H1 (cell line): ENCODE results near the gene ATAT1. TPM values are rescaled to one million over a fixed set of nuclear protein-coding genes. Genes with fewer than 3 reads are reported as not detected.

ENCODE experiments used
- CTCF ChIA-PET: fragments of 300-600 bp; sonication (Branson Sonifier 250); formaldehyde crosslinking; loops from one replicate; lab custom pipeline; 2021; ENCODE audit not compliant: partially characterized antibody; lab: Charles Lee
- POLR2A ChIA-PET: fragments of 300-600 bp; sonication (Branson Sonifier 250); formaldehyde crosslinking; loops from one replicate; lab custom pipeline; 2021; ENCODE audit warnings: inconsistent platforms; ENCODE audit not compliant: partially characterized antibody; lab: Charles Lee
- DNase-seq, 2 experiments: peaks; one replicate each; pipeline versions ENCODE4 v3.0.0 to v3.0.0-alpha.2; 2010 to 2022; ENCODE audit warnings: low spot score in 2 of 2, low read depth in 1 of 2, mixed read lengths in 1 of 2
- FAIRE-seq: peaks from 2 replicates; lab custom pipeline; 2011; peaks lifted over from hg19 to GRCh38; lab: Jason Lieb, UNC
- H2AFZ ChIP-seq: 2 replicates; pipeline ENCODE4 v1.8.1; 2012; ENCODE audit warnings: low read length, inconsistent platforms
- H2AK5ac ChIP-seq: 2 replicates; pipeline ENCODE4 v1.6.1; 2013; ENCODE audit warnings: low read depth, low read length
- H2BK120ac ChIP-seq: replicated peaks from 2 replicates; pipeline ENCODE3; 2013; ENCODE audit warnings: low read depth, low read length, inconsistent platforms
- H2BK12ac ChIP-seq: 2 replicates; pipeline ENCODE4 v1.6.1; 2013; ENCODE audit warnings: low read depth, low read length
- H2BK15ac ChIP-seq: 2 replicates; pipeline ENCODE4 v1.6.1; 2013; ENCODE audit warnings: low read length
- H2BK20ac ChIP-seq: 2 replicates; pipeline ENCODE4 v1.6.1; 2013; ENCODE audit warnings: low read length
- H2BK5ac ChIP-seq: 2 replicates; pipeline ENCODE4 v1.6.1; 2013; ENCODE audit warnings: low read depth, low read length
- H3K14ac ChIP-seq: 2 replicates; pipeline ENCODE4 v1.6.1; 2013; ENCODE audit warnings: inconsistent platforms; ENCODE audit not compliant: insufficient read length
- H3K18ac ChIP-seq: 2 replicates; pipeline ENCODE4 v1.6.1; 2013; ENCODE audit warnings: low read length; ENCODE audit errors: extremely low read depth
- H3K23ac ChIP-seq: 2 replicates; pipeline ENCODE4 v1.6.1; 2013; ENCODE audit warnings: inconsistent platforms; ENCODE audit not compliant: insufficient read length
- H3K23me2 ChIP-seq: 2 replicates; pipeline ENCODE4 v1.6.1; 2013; ENCODE audit warnings: low read depth, low read length
- H3K27ac ChIP-seq: 2 replicates; pipeline ENCODE4 v1.6.1; 2011; ENCODE audit warnings: low read depth, low read length, inconsistent platforms
- H3K27me3 ChIP-seq, 4 experiments: replicated peaks in 1 of 4; 1 replicate in 1 of 4; 2 replicates in 3 of 4; pipeline versions ENCODE4 v1.6.1 to v1.8.1; 2011 to 2013; ENCODE audit warnings: low read length in 3 of 4, mild to moderate bottlenecking in 3 of 4, inconsistent platforms in 2 of 4, mixed read lengths in 2 of 4, moderate library complexity in 1 of 4; ENCODE audit not compliant: control insufficient read depth in 3 of 4, insufficient read depth in 3 of 4; ENCODE audit errors: extremely low read depth in 1 of 4
- H3K36me3 ChIP-seq, 4 experiments: 2 replicates each; pipeline versions ENCODE4 v1.6.1 to v1.8.1; 2011 to 2013; ENCODE audit warnings: mild to moderate bottlenecking in 4 of 4, low read length in 3 of 4, moderate library complexity in 2 of 4, control low read depth in 1 of 4, inconsistent platforms in 1 of 4; ENCODE audit not compliant: insufficient read depth in 4 of 4, control insufficient read depth in 2 of 4
- H3K4ac ChIP-seq: replicated peaks from 2 replicates; pipeline ENCODE3; 2013; ENCODE audit warnings: low read length, low read depth, mixed read lengths, inconsistent platforms; ENCODE audit not compliant: insufficient read length
- H3K4me1 ChIP-seq, 4 experiments: replicated peaks in 1 of 4; 1 replicate in 1 of 4; 2 replicates in 3 of 4; pipeline versions ENCODE4 v1.6.1 to v1.8.1; 2011 to 2013; ENCODE audit warnings: low read length in 3 of 4, inconsistent platforms in 2 of 4, mixed read lengths in 1 of 4; ENCODE audit not compliant: insufficient read depth in 4 of 4, control insufficient read depth in 3 of 4
- H3K4me2 ChIP-seq, 2 experiments: 2 replicates each; pipeline versions ENCODE4 v1.6.1 to v1.8.1; 2011 to 2013; ENCODE audit warnings: low read depth in 2 of 2, low read length in 2 of 2, control low read depth in 1 of 2, inconsistent platforms in 1 of 2, mild to moderate bottlenecking in 1 of 2; ENCODE audit not compliant: insufficient read depth in 1 of 2
- H3K4me3 ChIP-seq, 4 experiments: fragments of 200-600, 300-600 bp in 1 of 4; sonication (generic), shearing (Covaris generic), sonication (Bioruptor Twin) in 1 of 4; 2 replicates each; pipeline versions ENCODE4 v1.5.1 to v1.8.1; 2011 to 2016; ENCODE audit warnings: low read length in 4 of 4, low read depth in 3 of 4, control low read depth in 2 of 4, inconsistent platforms in 2 of 4, mild to moderate bottlenecking in 2 of 4, mixed read lengths in 1 of 4, moderate library complexity in 1 of 4; ENCODE audit not compliant: insufficient read depth in 2 of 4; ENCODE audit errors: extremely low read depth in 1 of 4
- H3K56ac ChIP-seq: replicated peaks from 2 replicates; pipeline ENCODE3; 2013; ENCODE audit warnings: low read depth, mild to moderate bottlenecking, mixed read lengths, low read length, inconsistent platforms; ENCODE audit not compliant: insufficient read length
- H3K79me1 ChIP-seq: 2 replicates; pipeline ENCODE4 v1.6.1; 2013; ENCODE audit warnings: low read depth, low read length, control low read depth
- H3K79me2 ChIP-seq, 2 experiments: 2 replicates each; pipeline versions ENCODE4 v1.6.1 to v1.8.1; 2012 to 2013; ENCODE audit warnings: low read length in 2 of 2, mild to moderate bottlenecking in 2 of 2, inconsistent platforms in 1 of 2; ENCODE audit not compliant: insufficient read depth in 2 of 2, control insufficient read depth in 1 of 2
- H3K9ac ChIP-seq, 4 experiments: replicated peaks in 1 of 4; 1 replicate in 1 of 4; 2 replicates in 3 of 4; pipeline versions ENCODE4 v1.6.1 to v1.8.1; 2011 to 2013; ENCODE audit warnings: low read depth in 3 of 4, low read length in 3 of 4, control low read depth in 2 of 4, mild to moderate bottlenecking in 2 of 4, moderate library complexity in 2 of 4, inconsistent platforms in 1 of 4; ENCODE audit errors: extremely low read depth in 1 of 4
- H3K9me3 ChIP-seq, 2 experiments: 2 replicates each; pipeline versions ENCODE4 v1.6.1 to v1.8.1; 2012 to 2013; ENCODE audit warnings: mild to moderate bottlenecking in 2 of 2, moderate library complexity in 2 of 2, control low read depth in 1 of 2, inconsistent platforms in 1 of 2, low read depth in 1 of 2, low read length in 1 of 2, mixed read lengths in 1 of 2; ENCODE audit not compliant: insufficient read depth in 2 of 2
- H4K20me1 ChIP-seq, 2 experiments: replicated peaks in 1 of 2; 2 replicates each; pipeline versions ENCODE3 to v1.8.1; 2011 to 2013; ENCODE audit warnings: inconsistent platforms in 2 of 2, low read length in 2 of 2, mild to moderate bottlenecking in 1 of 2; ENCODE audit not compliant: insufficient read depth in 2 of 2, control insufficient read depth in 1 of 2
- H4K5ac ChIP-seq: 2 replicates; pipeline ENCODE4 v1.6.1; 2013; ENCODE audit warnings: low read length, low read depth, mixed read lengths, inconsistent platforms; ENCODE audit not compliant: insufficient read length
- H4K8ac ChIP-seq: 2 replicates; pipeline ENCODE4 v1.8.0; 2013; ENCODE audit warnings: mild to moderate bottlenecking, moderate library complexity, low read length, inconsistent platforms; ENCODE audit not compliant: insufficient read depth; ENCODE audit errors: extremely low read depth
- H4K91ac ChIP-seq: replicated peaks from 2 replicates; pipeline ENCODE3; 2013; ENCODE audit warnings: low read length, mixed read lengths, inconsistent platforms; ENCODE audit not compliant: insufficient read length
- BACH1 ChIP-seq: IDR thresholded peaks from 2 replicates; pipeline ENCODE4 v1.6.1; 2012; ENCODE audit warnings: low read length, improper control_type of control experiment
- CBX5 ChIP-seq: fragments of 300-800, 300-1000 bp; sonication (generic); IDR thresholded peaks from 2 replicates; pipeline ENCODE4 v1.7.1; 2016; ENCODE audit warnings: antibody characterized with exemption, low read length, low read depth
- E2F6 ChIP-seq: IDR thresholded peaks from 2 replicates; pipeline ENCODE4 v1.6.1; 2012; ENCODE audit warnings: inconsistent platforms
- EP300 ChIP-seq, 2 experiments: IDR thresholded peaks; 1 replicate in 1 of 2; 2 replicates in 1 of 2; pipeline ENCODE4 v1.6.1; 2011 to 2012; ENCODE audit warnings: low read depth in 2 of 2, low read length in 2 of 2, mild to moderate bottlenecking in 2 of 2, borderline replicate concordance in 1 of 2, inconsistent platforms in 1 of 2, moderate library complexity in 1 of 2
- FOSL1 ChIP-seq: IDR thresholded peaks from 2 replicates; pipeline ENCODE4 v1.6.1; 2011; ENCODE audit warnings: mild to moderate bottlenecking, low read depth, low read length, moderate library complexity; ENCODE audit not compliant: insufficient read depth
- GTF2F1 ChIP-seq: IDR thresholded peaks from 2 replicates; pipeline ENCODE4 v1.6.1; 2012; ENCODE audit warnings: low read depth, low read length, improper control_type of control experiment, borderline replicate concordance
- JUND ChIP-seq: IDR thresholded peaks from 2 replicates; pipeline ENCODE4 v1.6.1; 2011; ENCODE audit warnings: mild to moderate bottlenecking, improper control_type of control experiment, low read length
- KDM5A ChIP-seq: fragments of 200-600 bp; IDR thresholded peaks from 2 replicates; pipeline ENCODE4 v1.7.1; 2012; ENCODE audit warnings: mild to moderate bottlenecking, low read length, inconsistent platforms, mixed read lengths
- MAFK ChIP-seq: IDR thresholded peaks from 2 replicates; pipeline ENCODE4 v1.6.1; 2012; ENCODE audit warnings: low read depth, mild to moderate bottlenecking, improper control_type of control experiment, low read length
- RNF2 ChIP-seq: fragments of 200-900, 300-1000 bp; sonication (generic); IDR thresholded peaks from 2 replicates; pipeline ENCODE4 v1.7.1; 2016; ENCODE audit warnings: borderline replicate concordance, low read depth, mild to moderate bottlenecking, antibody characterized with exemption, low read length; ENCODE audit not compliant: poor library complexity, severe bottlenecking; ENCODE audit errors: missing control alignments
- SIX5 ChIP-seq: IDR thresholded peaks from 2 replicates; pipeline ENCODE4 v1.6.1; 2011; ENCODE audit warnings: mild to moderate bottlenecking, low read depth, low read length
- SP1 ChIP-seq: IDR thresholded peaks from 2 replicates; pipeline ENCODE4 v1.6.1; 2011; ENCODE audit warnings: low read depth, low read length
- TAF7 ChIP-seq: optimal IDR thresholded peaks from 2 replicates; pipeline ENCODE3; 2011; ENCODE audit warnings: low read depth, mild to moderate bottlenecking, inconsistent platforms, low read length, moderate library complexity, borderline replicate concordance
- YY1 ChIP-seq: IDR thresholded peaks from 2 replicates; pipeline ENCODE4 v1.6.1; 2011; ENCODE audit warnings: low read depth, mild to moderate bottlenecking, low read length
- WGBS, 2 experiments: shearing (Covaris generic) in 1 of 2; methylation state at CpG; one replicate each; pipeline versions ENCODE4 v1.1.6 to v1.1.7; 2013 to 2015; ENCODE audit warnings: low lambda C conversion rate in 2 of 2, mixed read lengths in 2 of 2, inconsistent platforms in 1 of 2, low coverage in 1 of 2, missing lambda C conversion rate in 1 of 2; ENCODE audit not compliant: insufficient replicate concordance in 2 of 2, insufficient coverage in 1 of 2, insufficient read length in 1 of 2; ENCODE audit errors: extremely low coverage in 1 of 2, missing lambda C conversion rate in 1 of 2; 5-methylcytosine and 5-hydroxymethylcytosine counted together
- polyA plus RNA-seq, 7 experiments: library from polyadenylated mRNA; depleted of rRNA in 3 of 7; stranded (reverse) in 5 of 7; unstranded in 2 of 7; fragments of >200 nt in 5 of 7; fragments of 200-250 nt in 2 of 7; gene quantifications; 1 replicate in 5 of 7; 2 replicates in 1 of 7; 4 replicates in 1 of 7; pipeline versions ENCODE4 v1.2.1 to v1.2.3, GENCODE V29; 2011 to 2013; ENCODE audit warnings: missing spikeins in 2 of 7, mixed read lengths in 2 of 7
- total RNA-seq: library from RNA; stranded (reverse); fragmentation: NEBNext Ultra II Directional; extraction: Animal tissue kit (Norgen Biotek cat#: 25700); gene quantifications from 2 replicates; pipeline ENCODE4 v1.2.1, GENCODE V29; 2021

ATAT1 gene
- total and polyA plus RNA-seq, 2 of the 8 experiments (the other 6 are each of a cell fraction or from before 2014, with no cell fraction given): 14.4 to 14.6 TPM

GRCh38 chr6:30635834-30636233, 9.2 kb downstream of the ATAT1 start:
- no peak overlapping the region for H2BK5ac ChIP-seq
- FAIRE-seq (no peak), DNase-seq (no peak)
- H3K4me2 ChIP-seq: no peak overlapping the region
- no peaks in the 10 kb centered on the region for H3K4me1 ChIP-seq
- H4K20me1 ChIP-seq: no peaks in the 10 kb centered on the region
- H4K91ac ChIP-seq: no peak overlapping the region
- no peak overlapping the region for H4K8ac ChIP-seq
- H3K9me3 ChIP-seq: no peaks in the 10 kb centered on the region
- H3K27me3 ChIP-seq: no peaks in the 10 kb centered on the region
- ChIA-PET CTCF (interaction anchor here (0.6 to 0.7 kb wide), 2 partner anchors 8 to 766 kb away, joined by 3 read pairs; no protein-coding TSS in a partner anchor), POLR2A (interaction anchor here (0.9 to 1.9 kb wide), 3 partner anchors 18 to 82 kb away, joined by 3 to 6 read pairs (median 4); partner anchors contain the start of genes MDC1, MRPS18B and PPP1R10)
- no peaks in the 10 kb centered on the region for H3K23me2 ChIP-seq
- no peak overlapping the region for H2BK20ac ChIP-seq
- H2BK15ac ChIP-seq: no peak overlapping the region
- H3K9ac ChIP-seq: no peak overlapping the region
- no peak overlapping the region for H3K18ac ChIP-seq
- H3K4me3 ChIP-seq: no peak overlapping the region
- no peak overlapping the region for H3K23ac ChIP-seq
- no peak overlapping the region for H3K14ac ChIP-seq
- H3K79me1 ChIP-seq: no peaks in the 10 kb centered on the region
- H2BK120ac ChIP-seq: no peak overlapping the region
- no peak overlapping the region for H3K27ac ChIP-seq
- H4K5ac ChIP-seq: no peak overlapping the region
- no peaks in the 10 kb centered on the region for H3K79me2 ChIP-seq
- H2AFZ ChIP-seq: no peak overlapping the region
- H3K36me3 ChIP-seq: peaks cover 2 to 25% (median 12%) of the 10 kb centered on the region in 4 experiments; a peak in 7 of 8 replicates
- H2BK12ac ChIP-seq: no peak overlapping the region
- WGBS, 2 experiments: 100% methylated on average over 3 of the region's 3 CpGs; no CpG with 5 or more reads in 1 of the 2 experiments
- no peak overlapping the region for H2AK5ac ChIP-seq
- no peak overlapping the region for H3K4ac ChIP-seq
- H3K56ac ChIP-seq: no peak overlapping the region
- no peak for TF ChIP-seq E2F6
- TF ChIP-seq MAFK: no peak
- no peak for TF ChIP-seq EP300 (IDR thresholded peaks at IDR 0.05; ENCODE audit: borderline replicate concordance in 1 of 2, low read depth in 2 of 2, low read length in 2 of 2)
- no peak for TF ChIP-seq JUND
- no peak for TF ChIP-seq YY1
- TF ChIP-seq GTF2F1: no peak
- no peak for TF ChIP-seq FOSL1
- TF ChIP-seq CBX5: no peak
- no peak for TF ChIP-seq KDM5A
- no peak for TF ChIP-seq SIX5
- TF ChIP-seq TAF7: no peak
- TF ChIP-seq BACH1: no peak
- no peak for TF ChIP-seq RNF2
- TF ChIP-seq SP1: no peak
